Activated CD4-positive, alpha-beta T cell treated with anti-CD3 and anti-CD28 coated beads, Interleukin-2, Interleukin-4, amounts not matched to agents 100 ng/mL and 50 ng/mL, durations not matched to agents 16 hours and 8 hours (primary cell): ENCODE results near the gene ANKRD52.
"Not testable (repeated sequence)": the region's sequence is repeated elsewhere in the genome, so short reads cannot be mapped to it uniquely, and the experiment has no call there.

Experiments
- DNase-seq: peaks from one replicate; pipeline ENCODE4 v3.0.0-alpha.2; 2020; ENCODE audit warnings: low spot score

ANKRD52 gene

DNA sequence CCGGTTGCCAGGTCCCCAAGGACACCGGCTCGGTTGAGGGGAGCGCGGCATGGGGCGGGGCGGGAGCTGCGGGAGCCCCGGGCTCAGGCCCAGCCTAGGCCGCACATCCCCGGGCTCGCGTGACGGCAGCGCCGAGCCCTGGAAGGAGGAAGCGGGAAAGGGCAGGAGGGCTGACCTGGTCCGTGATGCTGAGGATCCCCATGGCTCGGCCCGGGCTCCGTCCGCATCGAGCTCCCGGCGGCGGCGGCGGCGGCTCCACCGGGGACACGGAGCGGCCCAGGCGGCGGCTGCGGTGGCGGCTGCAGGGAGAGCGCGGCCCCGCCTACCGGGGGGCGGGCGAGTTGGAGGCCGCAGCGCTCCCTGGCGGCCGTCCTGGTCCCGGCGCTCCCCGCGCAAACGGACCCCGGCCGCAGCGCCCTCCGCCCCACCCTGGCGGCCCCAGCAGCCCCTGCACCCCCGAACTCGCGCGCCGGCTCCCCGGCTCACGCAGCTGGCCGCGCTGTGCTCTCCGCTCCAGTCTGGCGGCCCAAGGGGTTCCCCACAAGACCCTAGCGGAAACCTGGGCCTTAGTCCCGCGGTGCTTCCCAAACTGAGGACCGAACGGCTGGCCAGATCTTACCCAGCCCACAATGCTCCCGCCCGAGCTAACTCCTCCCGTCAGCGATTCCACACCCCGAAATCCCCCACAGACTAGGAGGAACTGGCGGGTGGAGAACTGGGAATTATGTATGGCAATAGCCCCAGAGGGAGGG, at the start of gene ANKRD52:
Gene ANKRD52 (minus strand): TSS at position 317 of the 752 bp plus-strand sequence. CDS start 115 bp downstream, at position 202.
- DNase-seq: peak; percentile 72

DNA sequence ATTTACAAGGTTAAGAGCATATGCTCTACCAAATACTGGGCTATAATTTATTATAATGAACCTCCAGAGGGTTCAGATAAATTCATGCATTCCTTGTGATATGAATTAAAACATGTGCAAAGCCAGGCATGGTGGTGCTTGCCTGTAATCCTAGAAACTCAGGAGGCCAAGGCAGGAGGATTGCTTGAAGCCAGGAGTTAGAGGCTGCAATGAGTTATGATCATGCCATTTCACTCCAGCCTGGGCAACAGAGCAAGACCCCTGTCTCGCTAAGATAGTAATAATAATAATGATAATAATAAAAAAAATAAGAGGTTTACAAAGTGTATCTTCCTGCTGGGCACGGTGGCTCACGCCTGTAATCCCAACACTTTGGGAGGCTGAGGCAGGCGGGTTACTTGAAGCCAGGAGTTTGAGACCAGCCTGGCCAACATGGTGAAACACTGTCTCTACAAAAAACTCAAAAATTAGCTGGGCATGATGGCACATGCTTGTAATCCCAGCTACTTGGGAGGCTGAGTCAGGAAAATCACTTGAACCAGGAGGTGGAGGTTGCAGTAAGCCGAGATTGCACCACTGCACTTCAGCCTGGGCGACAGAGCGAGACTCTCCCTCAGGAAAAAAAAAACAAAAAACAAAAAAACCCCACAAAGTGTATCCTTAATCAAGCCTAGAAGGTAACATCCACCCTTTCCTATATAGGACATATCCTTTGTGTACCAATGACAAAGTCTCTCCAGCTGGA, 49.2 kb upstream of the ANKRD52 start:
- no peak for DNase-seq

DNA sequence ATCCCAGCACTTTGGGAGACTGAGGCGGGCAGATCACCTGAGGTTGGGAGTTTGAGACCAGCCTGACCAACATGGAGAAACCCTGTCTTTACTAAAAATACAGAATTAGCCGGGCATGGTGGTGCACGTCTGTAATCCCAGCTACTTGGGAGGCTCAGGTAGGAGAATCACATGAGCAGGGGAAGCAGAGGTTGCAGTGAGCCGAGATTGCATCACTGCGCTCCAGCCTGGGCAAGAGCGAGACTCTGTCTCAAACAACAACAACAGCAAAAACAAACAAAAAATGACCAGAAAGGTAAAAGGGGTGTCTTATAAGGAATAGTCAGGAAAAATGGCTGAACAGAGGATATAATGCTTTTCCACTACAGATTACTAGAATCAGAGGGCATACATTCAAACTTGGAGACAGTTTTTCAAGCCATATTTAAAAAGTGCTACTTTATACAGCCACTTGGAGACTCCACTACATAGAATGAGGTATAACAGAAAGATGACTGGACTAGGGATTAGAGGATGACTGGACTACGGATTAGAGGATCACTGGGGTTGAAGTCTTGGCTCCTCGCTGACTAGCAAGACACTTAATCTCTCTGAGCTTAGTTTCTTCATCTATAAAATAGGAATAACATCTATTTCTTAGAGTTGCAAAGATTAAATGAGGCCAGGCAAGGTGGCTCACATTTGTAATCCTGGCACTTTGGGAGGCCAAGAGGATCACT, 46.8 kb upstream of the ANKRD52 start:
- DNase-seq: no peak

DNA sequence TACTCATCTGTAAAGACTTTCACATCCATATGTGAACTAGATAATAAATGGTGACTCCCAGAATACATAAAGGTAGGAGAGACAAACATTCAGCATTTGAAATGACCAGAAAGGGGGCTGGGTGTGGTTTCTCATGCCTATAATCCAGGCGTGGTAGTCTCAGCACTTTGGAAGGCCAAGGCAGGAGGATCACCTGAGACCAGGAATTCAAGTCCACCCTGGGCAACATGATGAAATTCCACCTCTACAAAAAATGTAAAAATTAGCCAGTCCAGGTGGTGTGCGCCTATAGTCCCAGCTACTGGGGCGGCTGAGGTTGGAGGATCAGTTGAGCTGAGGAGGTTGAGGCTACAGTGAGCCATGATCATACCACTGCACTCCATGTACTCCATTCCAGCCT, 46.1 kb upstream of the ANKRD52 start:
- no peak for DNase-seq

DNA sequence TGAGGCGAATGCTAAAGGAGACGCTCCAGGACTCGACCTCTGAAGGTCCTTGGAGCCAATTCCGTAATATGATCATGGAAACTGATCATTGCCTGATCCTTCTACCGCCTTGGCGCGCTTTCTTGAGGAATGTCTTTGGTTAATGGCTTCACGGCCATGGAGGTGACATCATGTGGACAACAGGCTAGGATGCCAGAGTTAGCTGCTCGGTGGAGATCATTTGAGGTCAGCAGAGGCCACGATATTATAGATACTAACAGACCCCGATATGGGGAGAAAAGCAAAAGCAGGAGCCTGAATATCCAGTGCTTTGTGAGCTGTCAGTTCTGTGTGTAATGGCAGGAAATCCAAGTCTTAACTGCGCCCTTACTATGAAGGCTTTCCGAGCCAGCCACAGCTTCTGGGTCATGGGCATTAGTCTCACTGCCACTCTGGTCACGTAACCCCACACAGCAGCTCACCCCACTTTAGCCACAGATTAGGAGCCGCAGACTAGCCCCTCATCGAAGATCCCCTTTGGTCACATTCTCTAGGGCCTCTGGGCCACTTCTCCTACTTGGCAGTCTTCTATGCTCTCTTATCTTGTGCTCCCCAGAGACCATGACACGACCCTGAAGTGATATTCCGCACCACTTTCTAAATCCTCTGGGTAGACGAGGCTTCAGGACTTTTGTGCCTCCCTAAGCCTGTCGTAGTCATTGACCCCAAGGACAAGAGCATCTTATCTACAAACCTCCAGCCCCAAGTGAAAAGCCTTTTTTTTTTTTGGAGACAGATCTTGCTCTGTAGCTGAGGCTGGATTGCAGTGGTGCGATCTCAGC, 42.7 kb upstream of the ANKRD52 start:
- DNase-seq: no peak

DNA sequence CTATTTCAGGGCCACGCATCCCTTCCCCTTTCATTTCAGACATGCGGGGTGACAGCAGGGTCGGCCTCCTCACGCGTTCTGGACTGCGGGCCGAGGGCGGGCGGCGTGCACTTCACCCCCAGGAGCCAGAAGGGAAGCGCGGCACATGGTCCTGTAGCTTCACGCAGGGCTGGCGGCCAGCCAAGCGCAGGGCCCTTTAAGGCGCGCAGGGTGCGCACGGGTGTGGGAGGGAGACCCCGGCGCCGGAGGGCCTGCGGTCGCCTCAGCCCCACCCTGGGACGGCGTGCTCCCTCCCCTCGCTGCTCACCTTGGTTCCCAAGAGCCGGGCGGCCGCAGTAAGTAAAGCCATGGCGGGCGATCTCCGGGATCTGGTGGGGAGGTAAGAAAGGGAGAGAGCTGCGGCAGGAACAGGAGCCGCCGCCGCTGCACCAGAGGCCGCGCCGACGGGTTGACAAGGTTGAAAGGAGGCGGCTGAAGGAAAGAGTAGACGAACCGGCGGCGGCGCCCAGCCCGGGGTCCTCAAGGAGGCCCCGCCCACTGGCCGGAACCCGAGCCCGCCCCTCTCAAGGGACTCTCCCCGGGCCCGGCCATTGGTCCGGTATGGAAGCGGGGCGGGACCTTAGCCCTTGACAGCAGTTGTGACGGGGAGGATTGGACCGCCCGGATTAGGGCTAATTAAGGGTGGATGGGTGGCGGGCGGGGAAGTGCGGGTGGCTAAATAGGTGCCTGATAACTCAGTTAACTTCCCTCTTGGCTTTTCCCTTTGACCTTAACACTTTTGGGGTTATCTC, 41.9 kb upstream of the ANKRD52 start, which contains the start of gene CS:
Gene CS (minus strand): TSS at position 478 of the 791 bp plus-strand sequence. CDS start 129 bp downstream, at position 349.
- DNase-seq: peak; percentile 99

DNA sequence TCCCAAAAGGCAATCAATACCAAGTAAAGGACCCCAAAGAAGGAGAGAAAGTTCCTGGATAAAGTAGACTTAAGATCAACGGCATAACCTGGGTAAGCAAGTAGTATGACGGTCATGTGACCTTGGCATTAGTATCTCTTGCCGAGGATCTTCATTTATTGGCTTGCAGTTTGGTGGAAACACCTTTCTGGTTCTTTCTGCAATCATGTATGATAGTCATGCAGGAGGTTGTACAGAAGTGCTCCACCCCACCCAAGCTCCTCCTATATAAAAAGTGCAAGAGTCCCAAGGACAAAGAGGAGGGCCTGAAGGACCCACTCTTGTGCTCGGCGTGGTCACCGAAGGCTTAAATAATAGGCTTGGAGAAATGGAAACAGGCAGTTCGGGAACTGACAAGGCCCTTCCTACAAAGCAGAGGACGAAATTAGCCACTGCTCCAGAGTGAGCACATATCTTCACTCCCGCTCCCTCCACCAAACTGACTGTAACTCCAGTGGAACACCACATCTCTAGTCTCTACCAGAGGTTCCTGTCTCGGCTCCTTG, 41.2 kb upstream of the ANKRD52 start:
- DNase-seq: peak; percentile 42

DNA sequence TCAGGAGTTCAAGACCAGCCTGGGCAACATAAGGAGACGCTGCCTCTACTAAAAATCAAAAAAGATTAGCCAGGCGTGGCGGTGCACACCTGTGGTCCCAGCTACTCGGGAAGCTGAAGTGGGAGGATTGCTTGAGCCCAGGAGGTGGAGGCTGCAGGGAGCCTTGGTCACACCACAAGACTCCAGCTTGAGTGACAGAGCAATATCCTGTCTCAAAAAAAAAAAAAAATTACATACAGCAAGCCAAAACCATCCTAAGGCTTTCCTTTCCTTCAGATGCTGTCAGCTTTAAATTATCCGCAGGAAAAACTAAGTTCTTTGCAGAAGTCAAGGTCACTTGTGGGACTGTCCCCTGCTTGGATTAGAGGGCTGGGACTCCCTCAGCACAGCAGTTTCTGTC, 40.6 kb upstream of the ANKRD52 start:
- no peak for DNase-seq

DNA sequence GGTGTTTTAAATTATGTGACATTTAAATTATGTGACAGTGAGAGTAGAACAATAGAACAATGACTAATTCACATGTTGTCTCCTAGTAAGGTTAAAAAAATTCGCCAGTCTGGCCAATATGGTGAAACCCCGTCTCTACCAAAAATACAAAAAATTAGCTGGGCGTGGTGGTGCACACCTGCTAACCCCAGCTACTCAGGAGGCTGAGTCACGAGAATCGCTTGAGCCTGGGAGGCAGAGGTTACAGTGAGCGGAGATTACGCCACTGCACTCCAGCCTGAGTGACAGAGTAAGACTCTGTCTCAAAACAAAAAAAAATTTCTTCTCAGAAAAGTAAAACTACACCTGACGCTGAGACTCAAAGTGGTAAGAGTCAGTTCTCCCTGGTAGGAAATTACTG, 39.2 kb upstream of the ANKRD52 start:
- no peak for DNase-seq

DNA sequence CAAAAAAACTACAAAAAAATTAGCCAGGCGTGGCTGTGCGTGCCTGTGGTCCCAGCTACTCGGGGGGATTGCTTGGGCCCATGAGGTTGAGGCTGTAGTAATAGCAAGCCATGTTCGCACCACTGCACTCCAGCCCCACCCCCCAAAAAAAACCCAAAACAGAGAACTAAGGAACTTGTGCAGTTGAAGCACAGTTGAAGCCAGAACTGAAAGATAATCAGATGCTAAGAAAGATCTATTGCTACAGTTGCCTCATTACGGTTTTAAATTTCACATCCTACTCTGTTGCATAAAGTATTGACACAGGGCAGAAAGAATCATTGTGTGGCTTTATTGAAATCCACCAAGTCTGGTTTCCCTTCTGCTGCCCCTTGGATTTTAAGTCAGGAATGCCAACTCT, 38.1 kb upstream of the ANKRD52 start:
- no peak for DNase-seq

DNA sequence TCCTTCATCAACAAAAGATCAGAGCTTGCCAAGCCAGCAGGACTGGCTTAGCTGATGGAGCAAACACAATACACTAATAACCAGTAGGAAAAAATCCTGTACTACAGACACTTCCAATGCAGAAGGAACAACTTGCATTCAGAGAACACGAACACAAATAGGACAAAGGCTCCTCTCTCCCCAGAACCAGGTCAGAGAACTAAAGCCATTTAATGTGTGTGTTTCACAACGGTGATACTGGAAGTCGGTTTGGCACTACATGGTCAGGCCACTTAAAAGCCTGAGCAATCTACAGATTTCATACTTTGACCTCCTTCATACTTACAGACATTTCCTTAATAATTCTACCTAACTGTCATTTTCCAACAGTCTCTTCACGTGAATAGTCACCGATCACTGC, 35.6 kb upstream of the ANKRD52 start:
- DNase-seq: no peak

DNA sequence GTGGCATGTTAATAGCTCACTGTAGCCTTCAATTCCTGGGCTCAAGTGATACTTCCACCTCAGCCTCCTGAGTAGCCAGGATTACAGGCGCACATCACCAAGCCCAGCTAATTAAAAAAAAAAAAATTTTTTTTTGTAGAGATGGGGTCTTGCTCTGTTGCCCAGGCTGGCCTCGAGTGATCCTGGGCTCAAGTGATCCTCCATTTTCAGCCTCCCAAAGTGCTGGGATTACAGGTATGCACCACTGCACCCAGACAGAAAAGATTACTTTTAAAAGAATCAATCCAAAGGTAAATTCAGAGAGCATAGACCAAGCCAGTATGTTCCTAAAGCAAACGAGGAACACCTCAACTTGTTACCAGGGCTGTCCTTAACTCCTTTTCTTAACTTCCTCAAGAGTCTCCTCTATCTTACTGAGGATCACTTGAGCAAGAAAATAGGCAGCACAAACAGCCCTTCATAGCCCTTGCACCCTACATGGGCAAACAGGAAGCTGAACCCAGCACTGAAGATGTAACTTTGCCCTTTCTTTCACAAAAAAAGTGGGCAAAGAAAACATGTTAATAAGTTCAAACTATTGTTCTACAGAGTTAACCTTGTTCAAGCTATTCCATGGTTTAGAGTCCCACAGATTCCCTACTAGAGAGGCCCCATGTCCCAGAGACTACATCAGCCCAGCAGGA, 30.7 kb upstream of the ANKRD52 start:
- DNase-seq: no peak

DNA sequence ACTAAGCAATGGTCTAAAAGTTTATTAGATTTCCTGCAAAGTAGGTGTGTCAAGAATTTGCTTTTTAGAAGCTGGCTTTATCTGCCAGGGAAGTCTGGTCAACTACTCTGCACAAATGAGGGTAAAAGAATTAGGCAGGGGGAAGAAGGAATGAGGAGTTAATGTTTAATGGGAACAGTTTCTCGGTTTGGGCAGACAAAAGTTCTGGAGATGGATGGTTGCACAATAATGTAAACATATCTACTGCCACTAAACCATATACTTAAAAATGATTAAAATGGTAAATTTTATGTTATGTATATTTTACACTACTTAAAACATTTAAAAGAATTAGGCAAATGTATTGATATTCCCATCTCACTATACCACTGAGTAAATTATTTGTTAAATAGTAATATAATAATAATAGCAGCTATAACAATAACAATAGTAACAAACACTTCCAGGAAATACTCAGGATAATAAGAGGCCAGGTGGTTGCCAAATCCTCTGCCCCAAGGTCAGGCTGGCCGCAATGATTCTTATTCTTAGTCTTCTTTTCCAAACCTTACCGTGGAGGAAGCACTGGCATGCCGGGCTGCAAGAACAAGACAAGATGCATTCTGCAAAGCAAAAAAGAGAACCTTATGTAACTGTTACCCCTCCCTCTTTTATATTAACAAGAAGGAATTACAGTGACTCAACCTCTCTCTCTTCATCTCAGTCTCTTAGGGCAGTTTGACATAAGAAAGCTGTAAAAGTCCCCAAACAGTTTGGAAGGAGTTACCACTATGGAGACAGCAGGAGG, 28.1 kb upstream of the ANKRD52 start:
- DNase-seq: no peak

DNA sequence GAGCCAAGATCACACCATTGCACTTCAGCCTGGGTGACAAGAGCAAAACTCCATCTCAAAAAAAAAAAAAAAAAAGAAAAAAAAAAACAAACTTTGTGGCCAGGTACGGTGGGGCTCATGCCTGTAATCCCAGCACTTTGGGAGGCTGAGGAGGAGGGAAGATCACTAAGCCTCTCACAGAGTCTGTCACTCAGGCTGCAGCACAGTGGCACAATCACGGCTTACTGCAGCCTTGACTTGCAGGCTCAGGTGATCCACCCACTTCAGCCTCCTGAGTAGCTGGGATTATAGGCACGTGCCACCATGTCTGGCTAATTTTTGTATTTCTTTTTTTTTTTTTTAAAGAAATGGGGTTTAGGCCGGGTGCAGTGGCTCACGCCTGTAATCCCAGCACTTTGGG, 26.1 kb upstream of the ANKRD52 start:
- not testable (repeated sequence) for DNase-seq

DNA sequence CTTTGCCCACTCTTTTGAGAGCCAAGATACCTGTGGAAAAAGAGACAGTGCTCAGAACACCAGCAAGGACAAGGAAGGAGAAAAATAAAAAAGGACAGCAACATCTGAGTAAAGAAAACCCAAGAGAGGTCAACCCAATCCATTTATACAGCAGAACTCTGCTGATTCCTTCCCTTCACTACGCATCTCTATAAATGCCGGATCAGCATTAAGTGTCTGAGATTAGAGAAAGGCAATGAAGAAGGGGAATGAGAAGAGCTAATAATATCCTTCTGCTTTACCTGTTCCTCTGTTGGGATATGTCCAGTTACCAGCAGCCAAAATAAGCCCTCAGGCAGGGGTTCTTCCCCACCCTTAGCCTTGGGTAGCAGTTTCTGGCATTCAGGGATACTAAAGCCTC, 24.4 kb upstream of the ANKRD52 start:
- DNase-seq: no peak

DNA sequence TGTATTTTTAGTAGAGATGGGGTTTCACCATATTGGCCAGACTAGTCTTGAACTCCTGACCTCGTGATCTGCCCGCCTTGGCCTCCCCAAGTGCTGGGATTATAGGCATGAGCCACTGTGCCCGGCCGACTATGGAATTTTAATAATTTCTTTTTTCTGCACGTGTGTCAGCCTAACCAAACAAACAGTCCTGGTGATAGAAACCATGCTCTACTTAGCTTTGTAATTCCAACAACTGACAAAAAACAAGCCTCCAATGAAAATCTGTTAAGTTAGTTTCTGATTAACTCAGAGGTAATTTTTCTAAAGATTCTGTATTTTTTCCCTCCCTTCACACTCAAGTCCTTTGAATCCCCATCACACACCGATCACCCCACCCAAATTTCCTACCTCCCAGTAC, 23.8 kb upstream of the ANKRD52 start:
- DNase-seq: no peak

DNA sequence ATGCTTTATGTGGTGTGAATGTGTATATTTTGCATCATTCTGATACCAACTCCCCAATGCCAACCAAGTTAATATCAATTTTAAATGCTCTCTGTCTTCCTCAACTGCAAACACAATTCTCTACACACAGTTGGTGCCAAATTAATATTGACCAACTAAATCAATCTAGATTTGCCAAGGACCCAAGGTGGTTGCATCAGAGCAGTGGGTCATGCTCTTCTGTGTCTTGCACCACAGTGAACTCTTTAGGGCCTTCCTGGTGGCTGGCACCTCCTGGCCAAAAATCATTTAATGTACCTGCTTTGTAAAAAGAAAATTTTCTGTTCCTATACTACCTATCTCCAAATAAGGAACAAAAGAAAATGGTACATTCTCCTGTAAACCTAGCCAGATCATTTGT, 22.7 kb upstream of the ANKRD52 start:
- no peak for DNase-seq

DNA sequence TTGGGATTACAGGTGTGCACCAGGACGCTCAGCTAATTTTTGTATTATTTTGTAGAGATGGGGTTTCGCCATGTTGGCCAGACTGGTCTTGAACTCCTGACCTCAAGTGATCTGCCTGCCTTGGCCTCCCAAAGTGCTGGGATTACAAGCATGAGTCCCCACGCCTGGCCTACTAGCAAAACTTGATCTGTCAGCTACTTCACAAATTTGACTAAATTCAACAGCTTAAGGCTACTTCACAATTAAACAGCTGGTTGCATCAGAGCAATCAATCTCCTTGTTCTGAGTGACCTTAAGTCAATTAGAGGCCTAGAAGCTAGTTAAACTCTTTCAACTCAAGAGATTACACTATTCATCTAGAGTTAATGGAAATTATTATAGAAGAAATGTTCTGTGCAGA, 20.7 kb upstream of the ANKRD52 start:
- no peak for DNase-seq

DNA sequence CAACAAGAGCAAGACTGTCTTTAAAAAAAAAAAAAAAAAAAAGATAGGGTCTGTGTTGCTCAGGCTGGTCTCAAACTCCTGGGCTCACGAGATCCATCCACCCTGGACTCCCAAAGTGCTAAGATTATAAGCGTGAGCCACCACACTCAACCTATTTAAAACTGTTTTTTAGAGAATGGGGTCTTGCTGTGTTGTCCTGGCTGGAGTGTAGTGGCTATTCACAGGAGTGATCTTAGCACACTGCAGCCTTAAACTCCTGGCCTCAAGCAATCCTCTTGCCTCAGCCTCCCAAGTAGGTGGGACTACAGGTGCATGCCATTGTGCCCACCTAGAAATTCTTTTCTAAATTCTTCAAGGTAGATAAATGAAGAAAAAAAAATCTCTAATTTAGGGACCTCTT, 16.1 kb upstream of the ANKRD52 start:
- no peak for DNase-seq
